HG02763 (cell line): ENCODE measurements around the gene PEX10.

Experiments used
- ATAC-seq: cut with Tn5 transposase; IDR thresholded peaks from one replicate; pipeline ENCODE4 v1.9.1; 2021; ENCODE audit warnings: mild to moderate bottlenecking, moderate library complexity; ENCODE audit not compliant: unreplicated experiment

PEX10 gene

DNA sequence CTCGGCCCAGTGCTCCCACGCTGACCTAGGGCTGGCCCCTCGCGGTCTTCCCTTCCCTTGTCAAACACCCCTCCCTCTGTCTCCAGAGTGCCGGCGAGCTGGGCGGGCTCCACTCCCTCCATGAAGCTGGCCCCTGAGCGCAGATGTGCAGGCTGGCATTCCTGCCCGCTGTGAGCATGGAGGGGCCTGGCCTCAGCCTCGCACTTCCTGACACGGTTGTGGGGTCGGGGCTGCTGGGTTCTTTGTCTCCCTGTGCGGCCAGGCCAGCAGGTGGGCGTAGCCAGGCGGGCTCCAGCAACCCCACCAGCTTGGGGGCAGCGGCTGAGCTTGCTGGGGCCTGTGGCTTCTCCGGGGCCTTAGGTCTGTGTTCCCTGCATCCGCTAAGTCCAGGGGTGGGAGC lies 14.2 kb upstream of the PEX10 start:
- ATAC-seq = no peak

DNA sequence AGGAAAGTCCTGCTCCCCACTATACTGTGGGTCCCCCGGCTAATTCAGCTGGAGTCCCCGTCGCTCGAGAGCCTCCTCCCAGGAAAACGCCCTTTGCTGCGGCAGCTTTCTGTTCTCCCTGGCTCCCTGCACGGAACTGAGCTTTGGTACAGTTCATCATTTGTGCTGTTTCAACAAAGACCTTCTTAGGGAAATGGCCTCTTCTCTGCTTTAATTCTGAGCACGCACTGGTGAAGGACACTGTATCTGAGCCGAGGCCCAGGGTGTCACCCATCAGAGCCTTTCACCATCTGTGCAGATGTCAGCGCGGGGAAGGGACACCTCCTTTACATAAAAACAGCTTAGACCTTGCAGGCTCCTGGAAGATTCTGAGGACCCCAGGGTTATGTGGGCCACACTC lies 13.5 kb upstream of the PEX10 start:
- no peak for ATAC-seq

DNA sequence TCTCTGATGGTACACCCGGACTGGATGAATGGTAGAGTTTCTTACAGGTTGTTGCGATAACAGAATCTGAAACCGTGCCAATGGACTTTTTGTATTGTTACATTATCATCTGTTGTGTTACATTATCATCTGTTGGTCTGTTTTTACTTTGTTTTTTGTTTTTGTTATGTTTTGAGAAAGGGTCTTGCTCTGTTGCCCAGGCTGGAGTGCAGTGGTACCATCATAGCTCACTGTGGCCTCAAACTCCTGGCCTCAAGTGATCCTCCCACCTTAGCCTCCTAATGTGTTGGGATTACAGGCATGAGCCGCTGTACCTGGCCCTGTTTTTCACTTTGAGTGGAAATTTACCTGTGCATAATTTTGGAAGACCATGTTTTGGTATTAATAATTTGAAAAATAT lies 10.2 kb upstream of the PEX10 start:
- no peak for ATAC-seq

DNA sequence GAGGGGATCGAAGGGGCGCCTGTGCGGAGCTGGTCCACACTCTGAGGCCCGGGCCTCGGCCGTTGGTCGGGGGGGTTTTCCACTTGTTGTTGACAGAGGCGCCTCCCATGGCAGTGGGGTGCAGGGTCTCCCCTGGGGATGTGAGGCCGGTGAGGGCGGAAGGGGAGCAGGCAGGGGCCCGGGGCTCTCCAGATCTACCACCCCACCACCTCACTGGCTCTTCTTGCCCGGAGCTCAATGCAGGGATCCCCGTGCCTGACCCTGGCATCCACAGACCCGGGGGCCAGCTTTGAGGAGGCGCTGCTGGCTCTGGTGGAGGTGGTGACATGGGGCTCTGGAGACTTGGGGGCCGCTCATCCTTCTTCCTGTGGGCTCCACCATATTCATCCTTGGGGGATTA lies 7.1 kb upstream of the PEX10 start:
- ATAC-seq = no peak

DNA sequence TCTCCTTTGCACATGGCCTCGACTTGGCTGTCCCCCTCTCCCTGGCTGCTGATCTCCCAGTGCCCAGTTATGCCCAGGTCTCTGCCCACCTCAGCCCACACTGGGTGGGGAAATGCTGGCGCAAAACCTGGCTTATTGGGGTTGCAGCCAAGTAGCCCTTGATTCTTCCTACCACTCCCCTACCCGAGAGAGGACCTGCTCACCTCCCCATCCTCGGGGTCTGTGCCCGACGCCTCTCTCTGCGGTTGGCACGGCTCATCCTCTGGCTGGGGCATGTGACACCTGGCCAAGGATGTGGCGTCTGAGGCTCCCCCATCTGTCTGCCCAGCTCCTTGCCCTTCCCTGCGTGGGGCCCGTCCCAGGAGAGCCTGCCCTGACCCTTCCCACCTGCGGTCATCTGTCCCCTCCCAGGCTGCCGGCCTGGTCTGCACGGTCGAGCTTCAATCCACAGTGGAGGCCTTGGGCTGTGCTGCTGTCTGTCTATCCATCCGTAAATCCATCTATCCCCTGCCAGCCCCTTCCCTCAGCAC lies 6.5 kb upstream of the PEX10 start:
- ATAC-seq = no peak

DNA sequence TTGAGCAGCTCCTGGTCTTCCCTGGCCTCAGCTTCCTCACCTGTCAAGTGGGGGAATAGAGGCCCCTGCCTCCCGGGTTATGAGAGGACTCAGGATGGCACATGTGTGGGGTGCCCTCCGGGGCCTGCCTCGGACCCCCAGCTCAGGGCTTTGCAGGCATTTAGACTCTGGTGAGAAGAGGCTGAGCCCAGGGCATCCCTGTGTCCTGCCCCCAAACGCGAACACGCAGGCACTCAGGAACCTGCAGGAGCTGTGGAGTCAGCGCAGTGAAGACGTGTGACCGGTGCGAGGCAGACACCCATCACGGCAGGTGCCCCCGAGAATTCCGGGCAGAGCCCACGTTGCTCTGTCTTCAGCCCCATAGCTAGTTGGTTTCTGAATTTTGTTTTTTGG lies 5.5 kb upstream of the PEX10 start:
- ATAC-seq = no peak

DNA sequence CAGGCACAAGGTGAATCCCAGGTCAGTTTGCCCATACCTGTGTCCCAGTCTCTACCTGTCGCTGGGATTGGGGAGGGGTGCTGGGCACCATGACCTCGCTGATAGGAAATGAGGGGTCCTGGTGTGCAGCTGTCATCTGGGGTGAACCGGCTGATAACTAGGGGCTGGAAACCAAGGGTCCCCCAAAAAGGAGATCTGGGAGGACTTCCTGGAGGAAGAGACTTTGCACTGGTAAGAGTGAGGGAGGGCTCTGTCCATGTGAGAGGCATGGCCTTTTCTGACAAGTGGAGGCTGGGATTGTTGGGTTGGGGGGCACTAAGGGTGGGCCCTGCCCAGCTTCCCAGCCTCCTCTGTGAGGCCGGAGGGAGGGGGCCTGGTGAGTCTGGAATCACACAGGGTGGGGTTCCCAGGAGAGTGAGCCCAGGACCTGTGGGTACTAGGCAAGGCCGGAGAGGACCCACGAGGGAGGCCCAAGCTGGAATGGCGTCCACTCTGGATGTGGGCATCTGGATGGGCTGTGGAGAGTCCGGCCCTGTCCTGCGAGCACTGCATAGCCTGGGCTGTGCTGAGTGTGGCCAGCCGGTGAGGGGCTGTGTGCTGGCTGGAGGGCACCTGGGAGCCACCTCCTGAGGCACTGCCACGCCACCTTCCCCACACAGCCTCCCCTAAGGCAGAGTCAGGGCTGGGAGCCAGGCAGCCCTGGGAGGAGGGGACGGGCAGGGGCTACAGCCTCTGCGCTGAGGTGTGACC lies 4.9 kb upstream of the PEX10 start:
- ATAC-seq = no peak

DNA sequence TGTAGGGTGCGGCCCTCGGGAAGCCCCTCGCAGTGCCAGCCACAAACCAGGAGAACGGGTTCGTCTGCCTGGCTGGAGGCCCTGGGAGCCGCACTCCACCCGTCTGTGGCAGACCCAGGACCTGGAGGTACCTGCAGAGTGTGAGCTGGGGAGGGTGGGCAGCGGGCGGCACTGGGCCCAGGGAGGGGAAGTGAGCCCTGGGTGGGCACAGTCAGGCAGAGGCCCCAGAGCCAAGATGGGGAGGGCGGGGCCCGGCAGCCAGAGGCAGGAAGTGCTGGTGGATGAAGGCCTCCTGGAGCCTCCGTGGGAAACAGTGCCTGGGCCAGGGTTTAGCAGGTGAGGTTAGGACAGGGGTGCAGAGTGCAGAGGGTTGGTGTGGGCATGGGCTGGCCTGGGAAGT lies 4.0 kb upstream of the PEX10 start:
- no peak for ATAC-seq

DNA sequence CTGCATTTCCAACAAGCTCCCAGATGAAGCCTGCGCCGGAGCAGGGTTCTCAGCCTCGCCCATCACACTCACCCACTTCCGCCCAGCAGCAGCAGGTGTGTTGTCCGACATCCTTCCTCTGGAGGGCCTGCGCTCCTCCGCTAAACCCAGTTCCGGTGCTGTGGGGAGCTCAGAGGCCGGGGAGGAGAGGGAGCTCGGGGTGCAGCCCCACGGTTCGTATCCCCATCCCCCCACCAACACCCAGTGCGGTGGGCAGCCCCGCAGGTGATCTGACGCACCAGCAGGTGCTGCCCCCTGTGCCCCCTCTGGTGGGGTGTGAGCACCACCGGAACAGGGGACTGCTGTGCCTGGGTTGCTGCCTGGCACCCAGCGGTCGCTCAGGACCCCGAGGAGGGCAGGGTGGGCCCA lies 3.4 kb upstream of the PEX10 start:
- no peak for ATAC-seq

DNA sequence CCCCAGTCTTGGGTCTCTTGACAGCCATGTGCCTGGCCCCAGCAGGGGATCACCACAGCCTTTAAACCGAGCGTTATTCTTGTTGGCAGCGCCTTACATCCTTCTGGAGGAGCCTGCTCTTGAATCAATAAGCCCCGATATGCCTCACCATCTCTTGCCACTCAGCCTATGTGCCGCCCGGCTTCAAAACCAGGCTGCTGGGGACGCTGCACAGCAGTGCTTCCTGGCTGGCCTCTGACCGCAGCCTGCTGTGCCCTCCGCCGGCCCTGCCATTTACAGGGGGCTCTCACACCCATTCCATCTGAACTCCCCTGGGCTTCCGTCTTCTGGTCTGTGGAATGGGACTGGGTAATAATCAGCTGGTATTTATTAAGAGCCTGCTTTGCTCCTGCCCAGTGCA lies 3.0 kb upstream of the PEX10 start:
- ATAC-seq = no peak

DNA sequence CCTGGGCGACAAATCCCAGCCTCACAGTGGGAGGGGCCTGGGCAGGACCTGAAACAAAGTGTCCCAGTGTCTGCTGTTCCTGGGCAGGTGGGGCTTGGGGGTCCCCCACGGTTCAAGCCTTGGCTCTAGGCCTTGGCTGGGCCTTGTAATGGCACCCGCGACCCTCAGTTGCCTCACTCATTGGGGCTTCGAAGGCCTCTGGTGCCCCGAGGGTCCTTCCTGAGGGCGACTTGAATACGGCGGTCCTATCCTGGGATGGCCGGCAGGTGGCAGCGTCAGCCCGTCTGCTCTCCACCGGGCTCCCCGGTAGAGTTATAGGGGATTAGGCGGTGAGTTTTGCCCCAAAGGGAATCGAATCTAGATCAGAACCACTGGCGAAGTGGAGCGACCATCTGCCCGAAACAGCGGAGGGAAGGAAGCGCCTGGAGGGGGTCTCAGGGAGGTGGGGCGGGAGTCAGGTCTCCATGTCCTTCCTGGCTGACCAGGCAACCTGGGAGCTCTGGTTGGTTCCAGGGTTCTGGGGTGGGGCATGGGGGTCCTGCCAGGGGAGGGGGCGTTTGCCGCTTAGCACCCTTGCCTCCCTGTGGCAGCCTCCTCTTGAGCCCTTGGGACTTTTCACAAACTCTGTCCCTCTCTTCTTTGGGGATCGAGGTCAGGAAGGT lies 2.1 kb upstream of the PEX10 start:
- no peak for ATAC-seq

DNA sequence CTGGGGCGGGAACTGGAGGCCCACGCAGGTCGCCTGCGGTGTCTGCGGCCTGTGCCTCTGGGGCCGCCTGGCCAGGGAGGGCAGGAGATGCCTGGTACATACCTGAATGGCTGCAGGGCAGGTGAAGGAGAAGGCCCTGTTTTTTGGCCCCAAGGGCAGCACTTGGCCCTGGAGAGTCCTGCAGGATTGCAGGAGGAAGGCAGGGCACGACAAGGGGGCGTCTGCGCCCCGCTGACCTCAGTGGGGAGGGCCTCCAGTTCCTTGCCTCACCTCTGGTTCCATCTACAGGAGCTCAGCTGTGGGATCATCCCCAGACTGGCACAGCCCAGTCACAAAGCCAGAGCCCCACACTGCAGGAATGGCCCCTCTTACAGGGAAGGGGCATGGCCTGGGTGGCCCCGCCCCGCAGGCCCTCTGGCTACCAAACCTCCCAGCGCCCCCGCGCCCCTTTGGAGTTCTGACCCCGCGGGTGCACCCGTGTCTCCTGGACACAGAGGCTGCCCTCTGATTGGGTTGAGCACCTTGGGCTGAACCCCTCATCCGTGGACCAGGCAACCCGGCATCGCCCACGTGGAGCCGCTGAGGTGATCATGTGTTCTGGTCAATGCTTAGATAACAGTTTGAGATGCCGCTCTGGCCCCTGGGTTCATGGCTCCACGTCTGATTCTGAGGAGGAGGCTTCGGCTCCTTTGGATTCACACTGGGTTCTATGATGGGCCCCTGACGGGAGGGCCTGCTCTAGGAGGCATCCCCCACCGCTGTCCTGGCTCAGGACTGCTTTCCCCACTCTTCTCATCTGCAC lies 1.3 kb upstream of the PEX10 start:
- ATAC-seq = no peak

DNA sequence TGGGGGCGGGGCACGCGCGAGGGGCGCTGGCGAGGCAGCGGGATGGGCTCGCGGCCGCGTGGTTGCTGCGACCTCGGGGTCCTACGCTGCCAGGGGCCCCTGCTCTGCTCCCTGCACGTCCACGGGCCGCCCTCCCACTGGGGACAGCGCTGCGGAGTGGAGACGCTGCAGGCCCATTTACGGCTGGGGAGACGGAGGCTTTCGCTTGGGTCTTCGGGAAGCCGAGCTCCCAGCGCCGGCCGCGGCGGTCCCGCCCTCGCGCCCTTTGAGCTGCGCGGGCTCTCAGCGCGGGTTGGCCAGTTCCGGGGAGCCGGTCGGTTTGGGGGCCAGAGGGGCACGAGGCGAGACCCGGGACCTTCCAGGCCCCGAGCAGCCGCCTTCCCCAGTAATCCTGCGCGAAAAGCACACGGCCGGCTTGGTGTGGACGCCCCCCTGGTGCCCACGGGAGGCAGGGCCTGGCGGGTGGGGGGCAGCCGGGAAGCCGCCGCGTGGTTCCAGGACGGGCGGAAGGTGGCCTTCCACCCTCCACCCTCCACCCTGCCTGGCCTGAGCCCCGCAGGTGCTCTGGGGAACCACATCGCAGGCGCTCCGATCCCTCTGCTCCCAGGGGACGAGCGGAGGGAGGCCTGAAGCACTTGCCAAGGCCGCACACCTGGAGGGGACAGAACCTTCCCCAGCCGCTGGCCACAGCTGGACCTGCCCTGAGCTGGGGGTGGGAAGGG lies 570 bp upstream of the PEX10 start:
- ATAC-seq = peak; percentile 9

DNA sequence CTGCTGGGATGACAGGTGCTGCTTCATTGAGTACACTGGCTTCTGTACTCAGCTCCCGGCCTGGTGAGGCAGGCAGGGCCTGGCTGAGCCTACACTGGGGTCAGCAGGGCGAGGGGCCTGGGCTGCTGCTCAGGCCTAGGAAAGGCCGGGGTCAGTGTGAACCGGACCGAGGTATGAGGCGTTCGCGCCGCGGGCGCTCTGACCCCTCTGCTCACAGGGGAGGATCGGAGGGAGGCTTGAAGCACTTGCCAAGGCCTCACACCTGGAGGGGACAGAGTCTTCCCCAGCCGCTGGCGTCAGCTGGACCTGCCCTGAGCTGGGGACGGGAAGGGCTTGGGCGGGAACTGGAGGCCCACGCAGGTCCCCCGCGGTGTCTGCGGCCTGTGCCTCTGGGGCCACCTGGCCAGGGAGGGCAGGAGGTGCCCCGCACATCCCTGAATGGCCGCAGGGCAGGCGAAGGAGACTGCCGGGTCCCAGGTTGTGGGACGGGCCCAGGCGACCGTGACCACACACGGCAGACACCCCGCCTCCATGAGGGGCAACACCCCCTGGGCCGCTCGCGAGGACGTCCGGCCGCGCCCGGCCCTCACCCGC lies 466 bp downstream of the PEX10 start:
- peak; percentile 28 for ATAC-seq

DNA sequence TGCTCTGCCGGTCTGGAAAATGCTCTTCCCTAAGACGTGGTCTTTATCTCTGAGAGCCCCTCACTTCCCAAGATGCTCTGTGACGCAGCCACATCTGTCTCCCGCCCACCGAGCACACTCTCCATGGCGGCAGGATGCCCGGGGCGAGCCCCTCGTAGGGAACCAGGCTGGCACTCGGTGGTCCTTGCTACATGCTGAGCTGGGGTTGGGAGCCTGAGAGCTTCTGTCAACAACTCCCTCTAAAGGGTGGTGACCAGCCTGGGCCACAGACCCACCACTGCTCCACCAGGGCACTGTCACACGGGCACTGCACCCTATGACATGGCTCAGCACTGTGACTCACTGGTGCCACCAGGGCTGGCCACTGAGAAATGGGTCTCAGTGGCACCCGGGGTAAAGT lies 2.6 kb downstream of the PEX10 start:
- ATAC-seq = no peak

DNA sequence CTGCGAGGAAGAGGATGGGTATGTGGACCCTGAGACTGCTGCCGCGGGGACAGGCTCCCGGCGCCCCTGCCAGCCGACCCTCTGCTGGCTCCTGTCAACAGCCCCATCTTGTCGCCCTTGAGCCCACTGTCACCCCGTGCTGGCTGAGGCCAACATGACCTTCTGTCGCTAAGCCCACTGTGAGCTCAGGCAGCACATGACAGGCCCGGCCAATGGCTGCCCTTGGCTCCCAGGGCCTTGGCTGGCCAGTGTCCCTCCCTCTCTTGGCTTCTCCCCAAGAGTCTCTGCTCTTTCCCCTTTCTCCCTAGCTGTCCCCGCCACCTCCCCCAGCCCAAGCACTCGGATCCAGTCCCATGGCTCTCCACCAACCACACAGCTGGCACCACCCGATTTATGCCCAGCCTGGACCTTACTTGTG lies 3.5 kb downstream of the PEX10 start:
- ATAC-seq = no peak

DNA sequence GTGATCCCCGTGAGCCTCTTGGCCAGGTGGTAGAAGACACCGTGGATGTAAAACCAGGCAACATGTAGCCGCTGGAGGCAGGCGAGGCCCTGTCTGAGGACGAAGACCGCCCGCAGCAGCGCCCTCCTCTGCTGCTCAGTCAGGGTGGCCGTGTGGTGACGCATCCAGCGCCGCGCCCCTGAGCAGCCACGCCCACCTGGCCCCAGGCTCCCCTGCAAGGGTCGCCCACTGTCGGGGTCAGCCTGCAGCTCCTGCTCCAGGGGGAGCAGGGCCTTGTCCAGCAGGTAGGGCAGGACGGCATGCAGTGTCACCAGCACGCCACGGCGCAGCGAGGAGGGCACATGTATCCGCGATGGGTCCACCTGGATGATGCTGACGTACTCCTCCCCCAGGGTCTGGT lies 3.9 kb downstream of the PEX10 start:
- ATAC-seq = no peak

DNA sequence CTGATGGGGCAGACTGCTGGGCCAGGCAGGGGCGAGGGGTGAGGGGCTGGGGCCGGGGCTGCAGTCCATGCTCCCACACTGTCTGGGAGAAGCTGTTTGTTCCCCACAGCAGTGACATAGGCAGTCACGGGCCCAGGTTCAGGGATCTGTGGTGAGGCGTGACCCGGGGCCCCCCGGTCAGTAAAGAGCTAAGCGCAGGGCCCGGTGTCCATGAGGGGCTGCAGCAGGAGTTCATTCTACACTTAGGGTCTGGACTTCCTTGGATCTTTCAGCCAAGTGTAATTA lies 4.4 kb downstream of the PEX10 start:
- no peak for ATAC-seq

DNA sequence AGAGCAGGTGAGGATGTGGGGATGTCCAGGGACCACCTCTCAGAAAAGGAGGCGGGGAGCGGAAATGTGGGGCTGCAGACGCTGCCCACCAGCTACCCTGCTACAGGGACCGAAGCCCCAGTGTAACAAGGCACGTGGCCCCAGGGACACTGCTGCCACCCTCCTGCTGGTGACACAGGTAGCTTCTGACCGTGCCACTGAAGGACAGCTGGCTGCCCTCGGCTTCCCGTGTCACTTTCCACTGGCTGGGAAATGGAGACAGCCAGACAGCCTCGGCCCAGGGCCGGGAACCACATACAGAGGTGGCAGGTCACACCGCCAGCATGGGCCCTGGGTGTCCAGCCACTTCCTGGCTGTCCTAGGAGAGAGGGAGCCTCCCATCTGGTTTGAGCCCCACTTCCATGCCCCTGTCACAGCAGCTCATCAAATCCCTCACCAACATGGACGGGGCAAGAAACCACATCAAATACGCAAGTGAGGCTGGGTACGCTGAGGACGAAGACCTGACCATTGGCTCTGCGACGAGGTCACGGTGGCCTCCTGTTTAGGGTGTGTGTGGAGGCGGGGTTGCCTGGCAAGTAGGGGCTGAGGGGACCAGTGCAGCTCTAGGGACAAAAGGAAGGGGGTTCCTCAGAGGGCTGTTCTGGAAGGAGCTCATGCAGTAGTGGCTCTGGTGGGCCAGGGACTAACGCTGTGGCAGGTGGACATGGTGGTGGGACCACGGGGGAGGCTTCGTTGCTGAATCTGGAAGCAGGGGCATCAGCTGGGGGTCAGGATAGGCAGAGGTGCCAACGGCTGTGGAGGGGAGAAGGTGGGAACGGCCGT lies 5.0 kb downstream of the PEX10 start:
- ATAC-seq = no peak

DNA sequence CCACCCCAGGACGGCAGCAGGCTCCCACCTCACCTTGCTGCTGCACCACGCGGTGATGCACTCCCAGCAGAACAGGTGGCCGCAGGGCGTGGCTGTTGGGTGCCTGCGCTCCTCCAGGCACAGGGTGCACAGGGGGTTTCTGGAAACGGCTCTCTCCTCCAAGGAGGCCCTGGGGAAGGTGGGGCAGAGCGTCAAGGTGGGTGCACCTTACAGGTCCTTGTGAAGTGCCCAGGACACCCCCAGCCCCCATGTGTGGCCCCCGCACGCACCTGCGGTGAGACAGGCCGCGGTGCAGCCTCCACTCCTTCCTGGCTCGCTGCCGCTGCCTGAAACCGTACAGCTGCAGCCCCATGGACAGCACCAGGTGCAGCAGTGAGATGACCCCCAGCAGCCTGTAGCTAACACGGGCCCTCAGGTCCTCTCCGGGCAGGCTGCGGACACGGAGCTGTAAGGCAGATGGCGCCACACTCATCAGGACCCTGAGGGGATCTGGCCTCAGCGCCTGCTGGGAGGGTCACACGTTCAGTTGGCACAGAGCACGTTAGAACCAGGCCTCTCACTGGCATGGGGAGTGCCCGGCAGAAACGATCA lies 5.8 kb downstream of the PEX10 start:
- no peak for ATAC-seq
